ENCODE measurements around the gene ITPR1.

Gene ITPR1

GRCh38 chr3:4793311-4793710 lies 300.2 kb downstream of the ITPR1 start:
- Histone ChIP-seq H3K27ac (replicated peaks) (no peak overlapping the region), H3K4me3 (replicated peaks; ENCODE audit: insufficient read depth, low read length) (no peak overlapping the region), H3K27me3 (ENCODE audit: insufficient read depth, poor library complexity, severe bottlenecking) (no peaks in the 10 kb centered on the region)
- DNase-seq (ENCODE audit: low read depth in 1 of 2, low spot score in 1 of 2): no peak
- TF ChIP-seq POLR2AphosphoS5 (IDR thresholded peaks at IDR 0.05; ENCODE audit: low read depth) (no peak), CTCF (IDR thresholded peaks at IDR 0.05; ENCODE audit: insufficient read depth, low read length) (no peak), GABPA (IDR thresholded peaks at IDR 0.05; ENCODE audit: low read depth) (no peak), SPI1 (IDR thresholded peaks at IDR 0.05; ENCODE audit: borderline replicate concordance, low read depth) (no peak), REST (IDR thresholded peaks at IDR 0.05; ENCODE audit: insufficient replicate concordance, low read depth) (no peak)

- H3K4me3 ChIP-seq (replicated peaks; ENCODE audit: insufficient read depth, low read length): no peak overlapping the region
- DNase-seq (ENCODE audit: low read depth in 1 of 2, low spot score in 1 of 2): no peak
- no peak for TF ChIP-seq REST (IDR thresholded peaks at IDR 0.05; ENCODE audit: insufficient replicate concordance, low read depth)
- TF ChIP-seq SPI1 (IDR thresholded peaks at IDR 0.05; ENCODE audit: borderline replicate concordance, low read depth): no peak
- TF ChIP-seq POLR2AphosphoS5 (IDR thresholded peaks at IDR 0.05; ENCODE audit: low read depth): no peak
- no peak for TF ChIP-seq CTCF (IDR thresholded peaks at IDR 0.05; ENCODE audit: insufficient read depth, low read length)
- TF ChIP-seq GABPA (IDR thresholded peaks at IDR 0.05; ENCODE audit: low read depth): no peak
- no peaks in the 10 kb centered on the region for H3K27me3 ChIP-seq (ENCODE audit: insufficient read depth, poor library complexity, severe bottlenecking)
- no peak overlapping the region for H3K27ac ChIP-seq (replicated peaks)
These were observed 301.2 kb downstream of the ITPR1 start for GRCh38 chr3:4794331-4794730.

GRCh38 chr3:4794798-4795197 lies 301.6 kb downstream of the ITPR1 start:
- no peaks in the 10 kb centered on the region for H3K27me3 ChIP-seq (ENCODE audit: insufficient read depth, poor library complexity, severe bottlenecking)
- H3K27ac ChIP-seq (replicated peaks): no peak overlapping the region
- TF ChIP-seq REST (IDR thresholded peaks at IDR 0.05; ENCODE audit: insufficient replicate concordance, low read depth) (no peak), POLR2AphosphoS5 (IDR thresholded peaks at IDR 0.05; ENCODE audit: low read depth) (no peak), CTCF (IDR thresholded peaks at IDR 0.05; ENCODE audit: insufficient read depth, low read length) (no peak), SPI1 (IDR thresholded peaks at IDR 0.05; ENCODE audit: borderline replicate concordance, low read depth) (no peak), GABPA (IDR thresholded peaks at IDR 0.05; ENCODE audit: low read depth) (no peak)
- H3K4me3 ChIP-seq (replicated peaks; ENCODE audit: insufficient read depth, low read length): no peak overlapping the region
- no peak for DNase-seq (ENCODE audit: low read depth in 1 of 2, low spot score in 1 of 2)

Data from HL-60 (cell line).